GM12891 (cell line): Measurements from ENCODE around the gene MYOCOS.

Experiments used
- DNase-seq: peaks from one replicate; pipeline ENCODE4 v3.0.0; 2011; ENCODE audit warnings: low spot score; ENCODE audit not compliant: insufficient read length
- FAIRE-seq: peaks from 2 replicates; lab custom pipeline; 2011; peaks lifted over from hg19 to GRCh38; lab: Jason Lieb, UNC
- PAX5 ChIP-seq: IDR thresholded peaks from 2 replicates; pipeline ENCODE4 v1.6.1; 2011; ENCODE audit warnings: low read length, moderate library complexity, mild to moderate bottlenecking; ENCODE audit not compliant: insufficient read depth, severe bottlenecking
- POLR2A ChIP-seq: IDR thresholded peaks from 2 replicates; pipeline ENCODE4 v1.6.1; 2011; ENCODE audit warnings: low read depth, low read length, control low read depth
- POLR2AphosphoS5 ChIP-seq: IDR thresholded peaks from 2 replicates; pipeline ENCODE4 v1.6.1; 2011; ENCODE audit warnings: low read depth, low read length, control low read depth
- POU2F2 ChIP-seq: IDR thresholded peaks from 2 replicates; pipeline ENCODE4 v1.6.1; 2011; ENCODE audit warnings: low read depth, mild to moderate bottlenecking, control low read depth, low read length, moderate library complexity
- SPI1 ChIP-seq: IDR thresholded peaks from 2 replicates; pipeline ENCODE4 v1.6.1; 2011; ENCODE audit warnings: low read depth, low read length, control low read depth
- TAF1 ChIP-seq: IDR thresholded peaks from 2 replicates; pipeline ENCODE4 v1.6.1; 2011; ENCODE audit warnings: low read depth, low read length, control low read depth

MYOCOS gene

GRCh38 chr1:171642197-171642596, 20.2 kb downstream of the MYOCOS start:
- FAIRE-seq (no peak), DNase-seq (no peak)
- TF ChIP-seq POU2F2 (no peak), POLR2AphosphoS5 (no peak), TAF1 (no peak), SPI1 (no peak), POLR2A (no peak), PAX5 (no peak)

GRCh38 chr1:171643156-171643555, 21.1 kb downstream of the MYOCOS start:
- FAIRE-seq = no peak
- TF ChIP-seq POLR2A = no peak
- TF ChIP-seq POU2F2 = no peak
- no peak for TF ChIP-seq SPI1
- no peak for TF ChIP-seq TAF1
- TF ChIP-seq POLR2AphosphoS5 = no peak
- no peak for TF ChIP-seq PAX5
- DNase-seq = no peak

DNA sequence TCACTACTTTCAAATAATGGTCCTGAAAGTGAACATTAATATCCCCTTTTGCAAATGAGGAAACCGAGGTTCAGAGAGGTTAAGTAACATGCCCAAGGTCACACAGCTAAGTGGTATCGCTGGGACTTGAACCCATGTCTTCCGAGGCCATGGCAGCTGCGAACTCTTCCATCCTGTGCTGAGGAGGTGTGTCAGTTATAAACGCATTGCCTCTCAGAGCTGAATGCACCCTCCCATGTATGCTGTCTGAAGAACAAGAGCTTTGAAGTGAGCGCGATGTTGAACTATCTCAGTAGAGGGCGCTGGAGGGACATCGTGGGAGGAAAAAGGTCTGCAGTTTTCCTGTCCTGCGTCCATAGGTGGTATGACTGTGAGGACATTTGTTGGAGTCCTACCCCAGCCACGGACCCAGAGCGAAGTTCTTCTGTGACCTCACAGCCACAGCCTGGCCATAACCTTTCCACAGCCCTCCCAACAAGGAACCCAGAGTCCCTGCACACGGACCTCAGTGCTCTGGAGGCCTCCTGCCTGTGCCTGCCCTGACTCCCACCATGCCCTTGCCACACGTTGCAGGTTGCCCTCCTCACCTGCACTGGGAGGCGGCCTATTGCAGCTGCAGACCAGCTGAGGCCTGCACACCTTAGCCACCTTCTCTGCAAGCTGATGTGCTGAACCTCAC, 22.9 kb downstream of the MYOCOS start:
- TF ChIP-seq POU2F2 (no peak), PAX5 (no peak), SPI1 (no peak), POLR2A (no peak), TAF1 (no peak), POLR2AphosphoS5 (no peak)
- DNase-seq = peak; percentile 27
- FAIRE-seq = peak; percentile 76

DNA sequence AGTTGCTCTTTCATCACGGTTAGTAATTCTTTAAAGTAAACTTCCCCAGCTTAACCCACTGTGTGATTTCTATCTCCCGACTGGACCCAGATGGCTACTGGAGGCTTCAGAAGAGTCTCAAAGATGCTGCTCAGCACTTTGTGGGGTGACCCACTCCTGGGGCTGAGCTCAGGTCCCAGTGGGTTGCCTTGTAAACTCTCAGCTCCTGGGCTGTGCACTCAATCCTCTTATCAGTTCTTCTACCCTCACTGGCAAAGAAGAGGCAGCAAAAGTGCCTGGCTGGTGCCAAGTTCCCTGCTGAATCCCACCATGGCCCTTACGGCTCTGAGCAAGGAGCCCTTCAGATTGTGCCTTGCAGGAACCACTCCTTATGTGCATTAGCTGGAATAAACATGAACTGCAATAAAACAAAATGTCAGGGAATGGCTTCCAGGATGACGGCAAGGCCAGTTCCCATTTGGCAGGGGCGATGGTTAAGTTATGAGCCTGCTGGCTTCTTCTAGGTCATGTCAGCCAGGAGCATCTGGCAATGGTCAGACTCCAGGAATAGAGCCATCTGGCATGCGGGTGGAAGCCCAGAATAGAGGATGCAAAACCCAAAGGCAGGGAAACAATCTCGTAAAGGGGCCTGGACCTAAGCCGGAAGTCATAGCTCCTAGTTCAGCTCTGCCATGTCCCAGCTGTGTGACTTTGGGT, 23.7 kb downstream of the MYOCOS start:
- DNase-seq (no peak), FAIRE-seq (no peak)
- TF ChIP-seq TAF1 (no peak), POLR2A (no peak), POLR2AphosphoS5 (no peak), PAX5 (no peak), POU2F2 (no peak), SPI1 (no peak)

- no peak for DNase-seq
- FAIRE-seq = no peak
- TF ChIP-seq TAF1 = no peak
- TF ChIP-seq POU2F2 = no peak
- TF ChIP-seq SPI1 = no peak
- no peak for TF ChIP-seq POLR2A
- TF ChIP-seq PAX5 = no peak
- TF ChIP-seq POLR2AphosphoS5 = no peak
Measured at GRCh38 chr1:171646249-171646560, 24.2 kb downstream of the MYOCOS start.

DNA sequence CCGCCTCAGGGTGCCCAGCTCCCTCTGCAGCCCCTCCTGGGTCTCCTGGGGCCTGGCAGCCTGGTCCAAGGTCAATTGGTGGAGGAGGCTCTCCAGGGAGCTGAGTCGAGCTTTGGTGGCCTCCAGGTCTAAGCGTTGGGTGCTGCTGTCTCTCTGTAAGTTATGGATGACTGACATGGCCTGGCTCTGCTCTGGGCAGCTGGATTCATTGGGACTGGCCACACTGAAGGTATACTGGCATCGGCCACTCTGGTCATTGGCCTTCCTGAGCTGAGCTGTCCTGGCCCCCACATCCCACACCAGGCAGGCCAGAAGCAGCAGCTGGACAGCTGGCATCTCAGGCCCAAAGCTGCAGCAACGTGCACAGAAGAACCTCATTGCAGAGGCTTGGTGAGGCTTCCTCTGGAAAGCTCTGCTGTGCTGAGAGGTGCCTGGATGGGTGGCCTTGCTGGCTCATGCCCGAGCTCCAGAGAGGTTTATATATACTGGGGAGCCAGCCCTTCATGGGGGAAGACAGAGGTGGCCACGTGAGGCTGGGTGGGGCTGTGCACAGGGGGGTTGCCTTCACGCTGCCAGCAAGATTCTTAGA, 30.3 kb downstream of the MYOCOS start, which contains the start of gene MYOC:
TSS of gene MYOC (minus strand) at position 455 of the 589 bp plus-strand sequence. CDS start at position 378, 77 bp downstream.
- FAIRE-seq (no peak), DNase-seq (no peak)
- no peak for TF ChIP-seq POLR2A
- no peak for TF ChIP-seq SPI1
- no peak for TF ChIP-seq PAX5
- no peak for TF ChIP-seq TAF1
- TF ChIP-seq POLR2AphosphoS5 = no peak
- no peak for TF ChIP-seq POU2F2

DNA sequence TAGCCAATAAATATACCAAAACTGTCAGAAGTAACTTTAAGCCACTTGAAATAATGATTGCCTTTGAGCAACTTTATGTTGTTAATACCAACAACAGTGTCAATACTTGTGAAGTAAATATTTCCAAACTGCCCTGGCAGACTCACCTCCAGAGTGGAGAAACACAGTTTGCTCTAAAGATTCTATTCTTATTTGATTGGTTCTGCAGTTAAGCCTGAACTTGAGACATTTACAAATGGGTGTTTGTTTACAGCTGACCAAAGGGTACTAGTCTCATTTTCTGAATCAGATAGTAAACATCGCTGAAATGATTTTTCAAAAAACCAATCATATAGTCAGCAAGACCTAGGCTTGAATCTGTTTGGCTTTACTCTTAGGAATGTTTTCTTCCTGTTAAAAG, 31.8 kb downstream of the MYOCOS start:
- DNase-seq (no peak), FAIRE-seq (no peak)
- TF ChIP-seq POLR2AphosphoS5 (no peak), POU2F2 (no peak), TAF1 (no peak), PAX5 (no peak), SPI1 (no peak), POLR2A (no peak)

DNA sequence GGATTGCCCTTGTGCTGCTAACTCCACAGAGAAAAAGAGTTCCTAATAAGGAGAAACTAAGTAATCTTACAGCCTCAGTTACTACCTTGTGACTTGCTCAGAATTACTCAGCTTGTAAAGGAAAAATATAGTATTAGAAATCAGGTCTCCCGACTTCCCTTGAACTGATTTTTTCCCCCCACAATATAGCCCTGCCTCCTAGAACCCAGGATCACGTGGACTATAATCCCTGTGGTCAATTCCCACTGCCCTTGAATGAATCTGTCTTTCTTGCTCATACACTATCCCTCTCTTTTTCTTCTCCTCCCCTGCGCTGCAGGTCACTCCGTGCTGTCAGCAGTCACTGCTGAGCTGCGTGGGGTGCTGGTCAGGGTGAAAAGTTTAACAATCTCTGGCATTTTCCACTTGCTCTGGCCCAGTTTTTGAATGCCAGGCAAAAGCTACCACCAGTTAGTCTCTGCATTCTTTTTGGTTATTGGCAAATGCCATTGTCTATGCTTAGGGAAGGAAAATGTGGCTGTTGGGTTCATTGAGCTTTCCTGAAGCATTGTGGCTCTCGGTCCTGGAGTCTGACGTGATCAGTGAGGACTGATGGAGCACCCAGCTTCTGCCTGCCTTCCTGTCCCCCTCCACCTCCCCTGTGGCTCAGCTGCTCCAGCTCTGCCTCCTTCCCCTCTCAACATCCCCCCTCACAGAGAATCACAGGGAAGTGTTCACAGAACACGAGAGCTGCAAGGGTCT, 32.3 kb downstream of the MYOCOS start:
- FAIRE-seq (no peak), DNase-seq (no peak)
- no peak for TF ChIP-seq POU2F2
- no peak for TF ChIP-seq SPI1
- TF ChIP-seq PAX5 = no peak
- TF ChIP-seq POLR2A = no peak
- TF ChIP-seq TAF1 = no peak
- no peak for TF ChIP-seq POLR2AphosphoS5
